ENCODE measurements around the gene NWD2.

The NWD2 gene

DNA sequence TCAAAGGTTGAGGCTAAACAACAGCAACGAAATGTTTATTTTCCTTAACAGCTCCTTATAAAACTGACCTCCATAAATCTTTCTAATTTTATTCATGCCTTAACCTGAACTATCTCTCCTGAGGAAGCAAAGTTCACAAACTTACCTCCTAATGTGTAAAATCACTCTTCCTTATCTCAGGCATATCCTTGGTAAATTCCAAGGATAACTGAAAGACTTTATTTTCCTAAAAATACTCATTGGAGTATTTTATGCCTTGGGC lies 197.4 kb downstream of the NWD2 start:
- DNase-seq: no peak

GRCh38 chr4:37443137-37443536 lies 198.6 kb downstream of the NWD2 start:
- DNase-seq: no peak

- DNase-seq: no peak
Observed at GRCh38 chr4:37445023-37445422, 200.5 kb downstream of the NWD2 start.

- DNase-seq: no peak
Observed at GRCh38 chr4:37446016-37446415, 201.5 kb downstream of the NWD2 start.

DNA sequence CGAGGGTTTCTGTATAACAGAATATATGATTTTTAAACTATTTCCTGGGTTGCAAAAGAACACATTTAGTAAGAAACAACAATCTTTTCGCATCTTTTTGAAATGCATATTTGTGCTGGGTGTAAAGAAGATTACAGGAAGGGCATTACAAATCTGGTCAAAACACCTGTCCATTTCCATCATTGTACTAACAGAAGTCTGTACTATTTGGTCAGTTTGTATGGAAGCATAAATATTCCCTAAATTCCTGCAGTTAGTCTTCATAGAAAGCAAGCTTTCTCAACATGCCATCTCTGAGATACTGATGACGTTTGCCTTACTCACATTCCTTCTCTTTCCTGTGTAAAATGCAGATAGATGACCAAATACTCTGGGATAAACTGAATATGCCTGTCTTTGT lies 203.3 kb downstream of the NWD2 start:
- DNase-seq: no peak

- no peak for DNase-seq
Observed at GRCh38 chr4:37450309-37450708, 205.8 kb downstream of the NWD2 start.

DNA sequence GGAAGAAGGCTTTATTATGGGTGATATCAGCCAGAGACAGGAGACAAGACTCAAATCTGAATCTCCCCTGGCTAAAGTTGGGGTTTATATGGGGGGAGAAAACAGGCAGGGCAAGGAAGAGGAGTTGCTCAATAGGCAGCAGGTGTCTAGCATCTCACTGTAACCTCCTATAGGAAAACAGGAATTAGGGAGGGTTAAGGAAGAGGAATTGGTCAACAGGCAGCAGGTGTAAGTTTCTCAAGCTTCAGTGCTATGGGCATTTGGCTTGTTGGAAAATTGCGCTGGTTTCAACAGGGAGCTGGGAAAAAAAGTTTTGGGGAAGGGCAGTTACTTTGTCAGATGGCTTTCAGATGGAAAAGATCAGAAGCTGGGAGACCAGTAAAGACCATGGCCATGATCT lies 206.4 kb downstream of the NWD2 start:
- DNase-seq: no peak

DNA sequence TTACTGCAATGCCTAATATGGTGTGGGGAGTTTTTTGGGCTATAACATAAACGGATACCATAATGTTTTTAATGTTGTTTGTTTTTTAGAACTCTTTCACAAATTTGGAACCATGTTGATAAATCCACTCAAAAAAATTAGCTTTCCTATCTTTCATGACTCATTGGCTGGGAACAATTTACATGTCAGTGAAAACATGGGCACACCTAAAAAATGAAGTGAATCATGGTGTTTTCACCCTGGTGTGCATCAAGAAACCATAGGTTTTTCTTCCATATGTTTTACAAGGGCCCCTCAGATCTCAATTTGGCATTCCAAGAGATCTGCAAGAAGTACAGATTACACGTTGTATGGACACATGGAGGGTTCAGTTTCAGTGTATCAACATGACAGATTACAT lies 207.1 kb downstream of the NWD2 start:
- DNase-seq: no peak

- DNase-seq: peak; percentile 73
Observed at GRCh38 chr4:37452952-37453280, 208.4 kb downstream of the NWD2 start.

GRCh38 chr4:37453281-37453998 lies 208.9 kb downstream of the NWD2 start:
- DNase-seq: peak; percentile 3

DNA sequence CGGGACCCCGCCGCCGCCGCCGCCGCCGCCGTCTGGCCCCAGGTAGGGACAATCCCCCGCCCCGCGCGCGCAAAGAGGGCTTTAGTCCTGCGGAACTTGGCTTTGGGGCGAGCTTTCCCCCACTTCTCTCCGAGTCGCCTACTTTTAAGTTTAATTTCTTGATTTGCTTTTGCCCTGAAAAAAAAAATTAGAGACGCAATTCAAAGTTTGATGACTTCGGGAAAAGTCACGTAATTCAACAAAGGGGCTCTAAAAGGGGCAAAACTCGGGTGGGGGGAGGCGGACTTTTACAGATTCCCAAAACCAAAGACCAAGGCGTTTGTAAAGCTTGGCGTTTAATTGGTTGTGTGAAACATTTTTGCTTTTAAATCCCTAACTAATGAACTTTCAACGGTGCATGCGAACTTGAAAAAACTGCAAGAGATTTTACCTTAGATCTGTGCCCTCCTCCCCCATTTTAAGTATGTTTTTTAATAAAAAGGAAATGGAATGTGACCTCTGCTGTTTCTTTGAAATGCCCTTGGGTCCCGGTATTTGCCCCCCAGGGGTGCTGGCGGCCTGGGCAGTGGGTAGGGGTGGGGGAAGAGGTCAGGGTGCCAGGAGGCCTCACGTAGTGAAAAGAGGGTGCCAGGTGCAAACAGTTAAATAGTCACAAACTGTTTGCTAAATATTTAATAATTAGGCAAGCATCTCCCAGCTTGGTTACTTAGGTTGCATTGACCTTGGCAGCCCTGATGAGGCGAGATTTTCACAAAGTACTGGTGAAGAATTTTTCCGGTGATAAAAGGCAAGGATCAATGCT lies 209.7 kb downstream of the NWD2 start:
- DNase-seq: no peak

DNA sequence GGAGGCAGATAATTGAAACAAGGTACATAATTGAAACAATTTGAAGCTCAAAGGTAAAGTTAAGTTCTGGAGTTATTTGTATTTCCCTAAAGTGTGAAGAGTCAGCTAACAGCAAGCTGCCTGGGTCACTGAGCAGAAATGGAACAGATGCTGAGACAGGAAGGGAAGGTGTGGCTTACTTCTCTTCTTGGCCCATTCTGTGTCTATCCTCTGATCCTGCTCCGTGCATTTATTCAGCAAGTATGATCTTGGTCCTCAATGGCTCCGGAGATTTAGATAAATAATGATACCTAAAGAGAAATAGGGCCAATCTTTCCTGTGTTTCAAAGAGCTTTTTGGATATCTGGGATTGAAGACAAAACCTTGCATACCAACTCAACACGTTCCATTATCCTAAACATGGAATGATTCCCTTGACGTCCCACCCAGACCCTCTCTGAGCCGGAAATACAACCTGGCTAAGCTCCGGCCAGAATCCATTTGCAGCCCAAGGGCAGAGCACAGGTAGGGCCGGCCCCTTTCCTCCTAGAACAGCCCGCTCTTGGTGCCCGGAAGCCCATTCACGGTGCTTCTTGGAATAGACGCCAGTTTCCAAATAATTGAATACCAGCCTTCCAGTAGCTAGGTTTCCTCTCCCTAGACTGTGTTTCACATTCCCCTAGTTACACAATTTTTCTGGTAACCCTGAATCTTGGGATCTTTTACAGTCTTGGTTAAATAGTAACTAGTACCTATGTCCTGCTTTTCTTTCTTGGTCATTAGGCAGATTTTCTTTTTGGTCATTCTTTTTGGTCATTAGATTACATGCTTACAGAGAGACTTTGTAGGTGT lies 211.0 kb downstream of the NWD2 start:
- DNase-seq: no peak

GRCh38 chr4:37461801-37462200 lies 217.3 kb downstream of the NWD2 start:
- DNase-seq: no peak

- no peak for DNase-seq
Observed at GRCh38 chr4:37463033-37463856, 218.7 kb downstream of the NWD2 start.

- no peak for DNase-seq
Observed at GRCh38 chr4:37464373-37465128, 220.0 kb downstream of the NWD2 start.

- no peak for DNase-seq
Observed at GRCh38 chr4:37465296-37465695, 220.8 kb downstream of the NWD2 start.

DNA sequence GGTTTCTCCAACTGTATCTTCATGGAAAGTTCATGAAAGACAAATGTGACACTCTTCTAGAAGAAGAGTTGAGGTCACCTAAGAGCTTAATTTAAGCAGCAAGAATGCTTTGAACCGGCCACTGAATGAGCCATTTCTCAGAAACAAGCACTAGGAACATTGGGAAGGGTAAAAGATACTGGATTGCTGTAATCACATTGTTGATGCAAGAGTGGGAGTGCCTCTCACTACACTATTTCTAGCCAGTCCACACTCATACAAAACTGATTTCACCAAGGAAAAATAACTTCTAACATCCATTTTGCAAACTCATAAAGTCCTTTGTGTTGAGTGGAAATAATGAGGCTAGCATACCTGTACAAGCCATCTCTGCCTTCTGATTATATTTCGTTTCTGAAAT lies 221.3 kb downstream of the NWD2 start:
- no peak for DNase-seq

DNA sequence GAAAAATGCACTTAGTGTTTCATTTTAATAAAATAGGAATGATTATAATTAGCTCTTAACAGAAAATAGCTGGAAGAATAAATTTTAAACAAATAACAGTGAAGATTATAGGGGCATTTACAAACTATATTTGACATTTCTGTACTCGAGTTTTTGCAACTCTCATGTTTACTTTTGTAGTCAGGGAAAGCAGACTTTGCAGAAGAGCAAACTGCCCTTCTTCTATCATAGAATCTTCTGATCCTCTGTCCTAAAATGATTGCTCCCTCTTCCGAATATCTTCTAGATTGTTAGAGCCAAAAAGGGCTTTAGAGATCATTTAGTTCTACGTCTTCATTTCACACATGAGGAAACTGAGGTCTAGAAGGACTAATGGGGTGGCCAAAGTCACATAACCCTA lies 222.7 kb downstream of the NWD2 start:
- DNase-seq: no peak

- no peak for DNase-seq
Observed at GRCh38 chr4:37467824-37468223, 223.3 kb downstream of the NWD2 start.

DNA sequence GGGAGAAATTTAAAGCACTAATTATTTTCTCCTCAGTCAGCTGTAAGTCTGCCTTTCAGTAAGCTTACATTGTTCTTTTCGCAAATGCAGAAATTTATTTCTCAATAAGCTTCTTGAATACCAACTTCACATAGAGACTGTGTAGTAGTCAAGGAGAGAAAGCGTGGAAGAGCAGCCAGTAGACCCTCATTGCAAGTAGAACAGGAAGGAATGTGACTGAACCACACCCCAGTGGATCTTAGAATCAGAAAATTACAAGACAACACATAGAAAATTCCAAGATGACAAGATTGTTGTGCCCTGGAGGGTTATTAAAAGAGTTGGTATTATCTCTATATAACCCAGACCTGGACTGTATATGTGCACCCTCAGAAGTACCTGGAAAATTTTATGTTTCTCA lies 224.7 kb downstream of the NWD2 start:
- no peak for DNase-seq

DNA sequence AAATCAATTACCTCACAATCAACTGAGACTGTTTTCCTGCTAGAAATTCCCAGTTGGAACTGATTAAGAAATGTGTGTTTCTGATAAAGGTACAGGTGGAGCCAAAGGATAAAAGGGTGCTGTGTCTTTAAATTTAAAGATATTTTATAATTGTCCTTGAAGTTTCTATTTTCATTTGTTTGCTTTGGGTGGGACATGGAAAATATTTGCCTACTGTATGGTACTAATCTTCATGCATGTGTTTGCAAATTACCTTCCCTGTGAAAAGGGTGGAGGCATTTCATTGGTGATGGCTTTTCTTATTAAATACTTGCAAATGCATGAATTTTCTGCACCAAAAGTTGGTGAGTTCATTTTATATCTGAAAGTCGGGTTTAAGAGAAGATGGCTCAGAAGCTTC lies 225.7 kb downstream of the NWD2 start:
- DNase-seq: no peak

DNA sequence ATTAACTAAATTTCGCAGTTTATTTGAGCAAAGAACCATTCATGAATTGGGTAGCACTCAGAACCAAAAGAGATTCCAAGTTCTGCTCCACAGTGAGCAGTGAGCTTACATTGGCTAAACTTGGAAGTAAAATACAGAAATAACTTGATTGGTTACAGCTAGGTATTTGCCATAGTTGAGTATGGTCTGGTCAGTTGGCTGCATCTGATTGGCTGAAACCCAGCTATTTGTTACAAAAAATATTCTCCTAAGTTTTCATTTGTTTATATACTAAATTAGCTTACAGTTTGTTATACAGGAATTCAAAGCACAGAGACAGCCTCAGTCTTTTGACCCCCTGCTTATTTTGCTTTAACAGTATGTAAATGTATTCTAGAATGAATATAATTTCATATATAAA lies 226.6 kb downstream of the NWD2 start:
- DNase-seq: no peak
